Measurements from ENCODE around the gene LSM2.
A peak's percentile ranks its signal among the peaks of the same experiment; 100 is the strongest.
"Not testable (repeated sequence)": the region's sequence is repeated elsewhere in the genome, so short reads cannot be mapped to it uniquely, and the experiment has no call there.

The LSM2 gene

DNA sequence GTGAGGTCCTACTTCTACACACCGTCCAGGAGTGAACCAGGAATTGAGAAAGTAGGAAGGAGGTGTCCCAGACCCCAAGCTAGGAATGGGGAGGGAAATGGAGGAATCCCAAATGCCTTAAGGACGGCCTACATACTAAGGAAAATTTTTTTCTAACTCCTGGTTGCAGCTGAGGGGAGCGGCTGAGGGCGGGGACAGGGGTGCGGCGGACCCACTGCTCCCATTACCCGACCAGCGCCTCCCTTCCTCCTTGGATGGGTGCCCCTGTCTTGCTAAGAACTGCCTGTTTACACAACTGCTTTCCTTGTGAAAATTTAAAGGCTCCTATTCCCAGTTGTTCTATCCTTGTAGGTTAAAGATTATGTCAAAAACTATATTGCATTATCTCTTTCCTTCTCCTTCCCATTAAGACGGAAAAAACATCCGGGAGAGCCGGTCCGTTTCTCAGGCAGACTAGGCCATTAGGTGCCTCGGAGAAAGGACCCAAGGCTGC, 20.1 kb upstream of the LSM2 start:
- DNase-seq: no peak

DNA sequence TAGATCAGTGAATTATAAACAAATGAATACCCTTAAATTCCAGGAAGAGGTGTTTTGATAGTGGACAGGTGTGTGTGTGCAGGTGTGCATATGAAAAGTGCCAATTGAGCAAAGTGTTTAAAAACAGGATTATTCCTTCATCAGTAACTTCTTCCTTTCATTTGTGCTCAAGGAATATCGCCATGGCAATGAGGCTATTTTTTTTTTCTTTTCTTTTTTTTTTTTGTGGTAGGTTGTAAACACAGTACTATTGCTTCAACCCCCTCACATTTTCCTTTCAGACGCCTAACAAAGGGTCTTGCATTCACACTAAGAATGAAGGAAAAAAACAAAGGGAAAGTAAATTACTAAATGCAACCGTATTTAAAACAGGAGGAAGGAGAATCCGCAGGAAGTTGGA, 18.8 kb upstream of the LSM2 start:
- no peak for DNase-seq

DNA sequence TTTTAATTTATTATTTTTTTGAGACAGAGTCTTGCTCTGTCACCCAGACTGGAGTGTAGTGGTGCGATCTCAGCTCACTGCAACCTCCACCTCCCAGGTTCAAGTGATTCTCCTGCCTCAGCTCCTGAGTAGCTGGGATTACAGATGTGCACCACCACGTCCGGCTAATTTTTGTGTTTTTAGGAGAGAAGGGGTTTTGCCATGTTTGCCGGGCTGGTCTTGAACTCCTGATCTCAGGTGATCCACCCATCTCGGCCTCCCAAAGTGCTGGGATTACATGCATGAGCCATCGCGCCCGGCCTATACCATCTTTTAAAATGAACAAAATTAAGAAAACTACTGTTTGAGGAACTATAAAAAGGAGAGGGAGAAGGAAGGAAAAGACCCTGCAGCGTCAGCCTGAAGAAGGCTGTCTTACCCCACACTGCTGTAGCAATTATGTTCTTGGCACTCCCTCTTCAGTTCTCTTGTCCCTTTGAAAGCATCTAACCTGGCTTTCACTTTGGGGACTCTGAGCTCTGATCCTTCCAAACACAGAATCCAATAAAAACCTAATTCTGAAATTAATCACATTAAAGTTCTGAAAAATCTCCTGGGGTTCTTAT, 16.9 kb upstream of the LSM2 start:
- not testable (repeated sequence) for DNase-seq

DNA sequence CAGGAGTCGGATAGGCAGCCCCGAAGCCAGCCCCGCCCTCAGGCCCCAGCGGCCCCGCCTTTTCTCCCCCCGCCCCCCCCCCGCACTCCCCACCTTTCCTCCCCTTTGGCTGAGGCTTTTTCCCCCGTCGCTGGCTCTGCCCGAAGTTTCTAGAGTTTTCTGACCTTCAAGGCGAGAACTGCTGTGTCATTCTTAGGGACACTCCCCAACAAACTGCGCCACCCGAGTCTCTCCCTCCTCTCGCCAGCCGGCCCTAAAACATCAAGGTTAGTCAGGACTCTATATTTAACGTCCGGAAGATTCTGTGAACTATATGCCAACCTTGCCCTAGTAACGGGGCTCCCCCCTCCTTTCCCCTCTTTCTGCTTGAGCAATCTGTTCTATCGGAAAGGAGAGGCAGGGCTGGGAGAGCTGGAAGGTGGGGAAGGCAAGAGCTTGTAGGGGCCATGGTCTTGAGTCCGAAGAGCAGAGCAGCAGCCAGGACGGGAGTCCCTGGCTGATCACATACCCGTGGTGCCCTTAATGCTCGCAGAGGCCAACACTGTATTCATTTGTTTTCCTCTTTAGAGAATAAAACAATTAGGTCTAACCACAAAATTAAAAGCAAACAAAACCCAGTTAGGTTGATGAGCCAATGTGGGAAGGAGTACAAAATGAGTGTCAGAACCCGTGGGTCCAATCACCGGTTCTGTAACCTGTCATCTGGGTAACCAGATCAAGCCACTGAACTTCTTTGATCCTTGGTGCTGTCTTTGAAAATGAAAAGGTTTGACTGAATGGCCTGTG, 15.5 kb upstream of the LSM2 start:
- DNase-seq: peak; percentile 42

DNA sequence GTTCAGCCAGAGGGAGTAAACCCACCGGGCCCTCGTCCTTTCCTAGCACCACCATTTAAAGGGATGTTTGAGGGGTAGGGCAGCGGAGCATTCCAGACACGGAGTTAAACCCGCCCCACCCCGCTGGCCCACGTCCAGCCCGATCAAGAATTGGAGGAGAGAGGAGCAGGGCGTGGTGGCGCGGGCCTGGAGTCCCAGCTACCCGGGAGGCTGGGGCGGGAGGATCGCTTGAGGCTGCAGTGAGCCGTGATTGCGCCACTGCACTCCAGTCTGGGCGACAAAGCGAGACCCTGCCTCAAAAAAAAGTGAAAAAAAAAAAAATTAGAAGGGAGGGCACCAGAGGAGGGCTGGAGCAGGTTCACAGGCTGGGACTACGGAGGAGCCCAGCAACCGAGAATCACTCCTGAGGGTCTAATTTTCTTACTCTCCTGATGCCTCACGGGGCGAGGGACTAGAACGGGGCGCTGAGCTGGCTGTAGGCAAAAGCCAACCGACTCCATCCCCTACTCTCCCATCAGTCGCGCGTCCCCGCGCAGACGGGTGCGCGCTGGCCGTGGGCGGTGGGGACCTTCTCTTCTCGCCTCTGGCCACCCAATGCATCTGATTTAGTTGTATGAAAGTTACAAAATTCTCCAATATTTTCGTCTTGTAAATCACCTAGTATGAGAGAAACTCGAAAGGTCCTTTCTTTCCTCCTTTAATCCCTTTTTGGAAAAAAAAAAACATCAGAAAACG, 14.7 kb upstream of the LSM2 start:
- DNase-seq: peak; percentile 77

DNA sequence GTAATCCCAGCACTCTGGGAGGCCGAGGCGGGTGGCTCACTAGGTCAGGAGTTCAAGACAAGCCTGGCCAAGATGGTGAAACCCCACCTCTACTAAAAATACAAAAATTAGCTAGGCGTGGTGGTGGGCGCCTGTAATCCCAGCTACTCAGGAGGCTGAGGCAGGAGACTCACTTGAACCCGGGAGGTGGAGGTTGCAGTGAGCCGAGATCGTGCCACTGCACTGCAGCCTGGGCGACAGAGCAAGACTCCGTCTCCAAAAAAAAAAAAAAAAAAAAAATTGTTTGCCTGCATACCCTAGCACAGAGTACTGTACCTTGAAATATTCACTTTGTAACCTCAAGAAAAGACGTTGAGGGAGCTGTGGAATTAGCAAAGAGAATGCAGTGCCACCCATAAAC, 13.6 kb upstream of the LSM2 start:
- not testable (repeated sequence) for DNase-seq

DNA sequence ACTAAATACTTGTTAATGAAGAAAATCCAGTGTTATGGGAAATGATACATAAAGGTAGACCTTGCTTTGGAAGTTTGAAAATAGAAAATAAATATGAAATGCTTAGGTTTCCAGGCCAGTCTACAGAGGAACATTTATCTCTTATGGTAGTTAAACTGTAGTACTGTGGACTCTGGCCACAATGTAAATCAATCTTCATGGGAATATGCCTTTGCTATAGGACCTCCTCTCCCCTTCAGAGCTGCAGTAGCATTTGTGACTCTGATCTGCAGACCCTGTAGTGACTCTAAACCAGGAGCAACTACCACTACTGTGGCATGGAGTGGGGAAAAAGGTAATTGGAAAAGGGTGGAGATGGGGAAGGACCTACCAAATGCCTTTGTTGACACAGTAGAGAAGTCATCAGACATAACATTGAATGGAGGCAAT, 13.1 kb upstream of the LSM2 start:
- DNase-seq: no peak

DNA sequence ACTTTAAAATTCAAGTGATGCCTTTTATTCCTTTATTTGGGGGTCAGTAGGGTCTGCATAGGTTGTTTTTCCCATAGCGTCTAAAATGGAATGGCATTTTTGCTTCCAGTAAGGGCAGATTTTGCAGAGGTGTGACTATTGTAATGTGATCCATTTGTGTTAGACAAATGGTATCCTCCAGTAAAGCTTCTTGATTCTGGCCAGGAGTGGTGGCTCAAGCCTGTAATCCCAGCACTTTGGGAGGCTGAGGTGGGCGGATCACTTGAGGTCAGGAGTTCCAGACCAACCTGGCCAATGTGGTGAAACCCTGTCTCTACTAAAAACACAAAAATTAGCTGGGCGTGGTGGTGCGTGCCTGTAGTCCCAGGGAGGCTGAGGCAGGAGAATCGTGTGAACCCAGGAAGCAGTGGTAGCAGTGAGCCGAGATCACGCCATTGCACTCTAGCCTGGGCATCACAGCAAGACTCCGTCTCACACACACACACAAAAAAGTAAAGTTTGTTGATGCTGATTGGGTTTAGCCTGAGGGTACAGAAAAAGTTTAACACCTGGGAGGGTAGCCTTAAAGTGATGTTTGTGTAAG, 11.3 kb upstream of the LSM2 start:
- not testable (repeated sequence) for DNase-seq

DNA sequence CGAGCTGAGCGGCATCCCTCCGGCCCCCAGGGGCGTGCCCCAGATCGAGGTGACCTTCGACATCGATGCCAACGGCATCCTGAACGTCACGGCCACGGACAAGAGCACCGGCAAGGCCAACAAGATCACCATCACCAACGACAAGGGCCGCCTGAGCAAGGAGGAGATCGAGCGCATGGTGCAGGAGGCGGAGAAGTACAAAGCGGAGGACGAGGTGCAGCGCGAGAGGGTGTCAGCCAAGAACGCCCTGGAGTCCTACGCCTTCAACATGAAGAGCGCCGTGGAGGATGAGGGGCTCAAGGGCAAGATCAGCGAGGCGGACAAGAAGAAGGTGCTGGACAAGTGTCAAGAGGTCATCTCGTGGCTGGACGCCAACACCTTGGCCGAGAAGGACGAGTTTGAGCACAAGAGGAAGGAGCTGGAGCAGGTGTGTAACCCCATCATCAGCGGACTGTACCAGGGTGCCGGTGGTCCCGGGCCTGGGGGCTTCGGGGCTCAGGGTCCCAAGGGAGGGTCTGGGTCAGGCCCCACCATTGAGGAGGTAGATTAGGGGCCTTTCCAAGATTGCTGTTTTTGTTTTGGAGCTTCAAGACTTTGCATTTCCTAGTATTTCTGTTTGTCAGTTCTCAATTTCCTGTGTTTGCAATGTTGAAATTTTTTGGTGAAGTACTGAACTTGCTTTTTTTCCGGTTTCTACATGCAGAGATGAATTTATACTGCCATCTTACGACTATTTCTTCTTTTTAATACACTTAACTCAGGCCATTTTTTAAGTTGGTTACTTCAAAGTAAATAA, 10.6 kb upstream of the LSM2 start:
- not testable (repeated sequence) for DNase-seq

DNA sequence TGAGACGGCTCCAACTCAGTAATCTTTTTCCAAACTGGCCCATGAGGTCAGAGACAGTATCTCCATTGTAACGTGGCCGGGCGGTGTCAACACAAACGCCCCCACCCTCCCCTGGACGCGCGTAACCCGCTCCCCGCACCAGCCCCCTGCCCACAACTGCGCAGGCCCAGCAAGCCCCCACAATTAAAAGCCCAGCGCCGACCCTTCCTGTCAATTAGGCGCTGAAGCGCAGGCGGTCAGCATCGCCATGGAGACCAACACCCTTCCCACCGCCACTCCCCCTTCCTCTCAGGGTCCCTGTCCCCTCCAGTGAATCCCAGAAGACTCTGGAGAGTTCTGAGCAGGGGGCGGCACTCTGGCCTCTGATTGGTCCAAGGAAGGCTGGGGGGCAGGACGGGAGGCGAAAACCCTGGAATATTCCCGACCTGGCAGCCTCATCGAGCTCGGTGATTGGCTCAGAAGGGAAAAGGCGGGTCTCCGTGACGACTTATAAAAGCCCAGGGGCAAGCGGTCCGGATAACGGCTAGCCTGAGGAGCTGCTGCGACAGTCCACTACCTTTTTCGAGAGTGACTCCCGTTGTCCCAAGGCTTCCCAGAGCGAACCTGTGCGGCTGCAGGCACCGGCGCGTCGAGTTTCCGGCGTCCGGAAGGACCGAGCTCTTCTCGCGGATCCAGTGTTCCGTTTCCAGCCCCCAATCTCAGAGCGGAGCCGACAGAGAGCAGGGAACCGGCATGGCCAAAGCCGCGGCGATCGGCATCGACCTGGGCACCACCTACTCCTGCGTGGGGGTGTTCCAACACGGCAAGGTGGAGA, 8.5 kb upstream of the LSM2 start, which contains the start of the genes HSPA1A and HSPA1L:
Gene HSPA1A (plus strand): TSS at position 519 of the 814 bp plus-strand sequence. CDS start 214 bp downstream, at position 733.
Gene HSPA1L (minus strand): TSS at position 259 of the 814 bp plus-strand sequence. CDS start 3,311 bp downstream, outside the sequence.
- peak; percentile 43 for DNase-seq

DNA sequence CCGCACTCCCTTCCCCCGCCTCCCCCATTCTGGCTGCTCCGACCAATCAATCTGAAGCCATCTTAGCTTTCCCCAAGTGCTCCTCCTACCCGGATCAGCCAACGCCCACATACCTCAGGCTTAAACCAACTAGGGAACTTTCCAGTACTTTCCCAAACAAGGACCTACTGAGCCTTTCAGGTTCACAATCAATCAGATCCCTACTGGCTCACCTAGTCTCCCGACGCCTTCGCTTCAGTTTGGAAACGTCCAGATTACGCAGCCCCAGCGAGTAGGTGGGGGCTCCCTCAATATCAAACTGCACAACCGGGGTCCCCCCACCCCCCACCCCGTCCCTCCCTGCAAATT, 7.9 kb upstream of the LSM2 start:
- peak; percentile 63 for DNase-seq

DNA sequence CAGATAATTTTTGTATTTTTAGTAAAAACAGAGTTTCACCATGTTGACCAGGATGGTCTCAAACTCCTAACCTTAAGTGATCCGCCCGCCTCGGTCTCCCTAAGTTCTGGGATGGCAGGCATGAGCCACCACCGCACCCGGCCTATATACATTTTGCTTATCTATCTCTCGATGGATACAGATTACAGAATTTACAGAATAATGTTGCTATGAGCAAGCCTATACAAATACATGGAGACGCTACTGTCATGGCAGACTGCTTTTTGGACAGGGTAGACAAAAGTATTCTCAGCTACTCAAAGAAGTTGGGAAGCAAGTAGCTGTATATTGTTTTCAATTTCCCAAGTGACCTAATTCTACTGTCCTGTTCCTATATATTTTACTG, 6.7 kb upstream of the LSM2 start:
- no peak for DNase-seq

DNA sequence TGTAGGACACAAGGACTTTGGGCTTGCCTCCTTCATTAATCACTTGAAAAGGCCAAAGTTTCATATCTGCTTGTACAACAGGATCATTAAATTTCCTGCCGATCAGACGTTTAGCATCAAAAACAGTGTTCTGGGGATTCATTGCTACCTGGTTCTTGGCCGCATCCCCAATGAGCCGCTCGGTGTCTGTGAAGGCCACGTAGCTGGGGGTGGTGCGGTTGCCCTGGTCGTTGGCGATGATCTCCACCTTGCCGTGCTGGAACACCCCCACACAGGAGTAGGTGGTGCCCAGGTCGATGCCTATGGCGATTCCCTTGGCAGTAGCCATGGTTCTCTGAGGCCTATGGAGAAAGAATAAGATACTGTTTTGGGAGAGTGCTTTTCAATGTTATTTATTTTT, 4.9 kb upstream of the LSM2 start:
- no peak for DNase-seq

DNA sequence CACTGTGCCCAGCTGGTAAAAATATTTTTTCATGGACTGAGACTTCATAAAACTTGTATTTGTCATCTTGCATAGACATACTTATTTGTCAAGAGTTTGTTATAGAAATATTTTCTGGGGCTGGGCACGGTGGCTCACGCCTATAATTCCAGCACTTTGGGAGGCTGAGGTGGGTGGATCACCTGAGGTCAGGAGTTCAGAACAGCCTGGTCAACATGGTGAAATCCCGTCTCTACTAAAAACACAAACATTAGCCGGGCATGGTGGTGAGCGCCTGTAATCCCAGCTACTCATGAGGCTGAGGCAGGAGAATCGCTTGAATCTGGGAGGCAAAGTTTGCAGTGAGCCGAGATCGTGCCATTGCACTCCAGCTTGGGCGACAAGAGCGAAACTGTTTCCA, 1.8 kb upstream of the LSM2 start:
- DNase-seq: not testable (repeated sequence)

DNA sequence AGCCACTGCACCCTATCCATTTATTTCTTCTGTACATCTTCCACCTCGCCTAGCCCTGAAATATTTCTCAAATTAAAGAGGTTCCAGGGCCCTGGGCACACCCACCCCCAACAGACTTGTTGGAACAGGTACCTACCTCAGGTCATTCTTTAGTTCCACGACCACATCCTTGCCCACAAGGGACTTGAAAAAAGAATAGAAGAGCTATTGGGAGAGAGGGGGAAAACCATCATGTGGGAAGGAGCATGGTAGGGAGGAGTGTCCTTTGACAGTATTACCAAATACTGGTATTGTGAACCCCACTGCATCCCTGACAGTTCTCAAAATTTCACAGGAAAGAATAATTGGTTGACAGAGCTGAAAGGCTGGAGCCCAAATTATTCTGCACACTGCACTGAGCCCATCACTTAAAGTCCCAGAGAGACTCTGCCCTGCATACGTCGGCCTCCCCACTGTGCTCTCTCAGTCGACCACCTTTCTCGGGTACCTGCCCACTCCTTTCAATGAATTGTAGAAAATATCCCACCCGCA, 762 bp downstream of the LSM2 start:
- no peak for DNase-seq

DNA sequence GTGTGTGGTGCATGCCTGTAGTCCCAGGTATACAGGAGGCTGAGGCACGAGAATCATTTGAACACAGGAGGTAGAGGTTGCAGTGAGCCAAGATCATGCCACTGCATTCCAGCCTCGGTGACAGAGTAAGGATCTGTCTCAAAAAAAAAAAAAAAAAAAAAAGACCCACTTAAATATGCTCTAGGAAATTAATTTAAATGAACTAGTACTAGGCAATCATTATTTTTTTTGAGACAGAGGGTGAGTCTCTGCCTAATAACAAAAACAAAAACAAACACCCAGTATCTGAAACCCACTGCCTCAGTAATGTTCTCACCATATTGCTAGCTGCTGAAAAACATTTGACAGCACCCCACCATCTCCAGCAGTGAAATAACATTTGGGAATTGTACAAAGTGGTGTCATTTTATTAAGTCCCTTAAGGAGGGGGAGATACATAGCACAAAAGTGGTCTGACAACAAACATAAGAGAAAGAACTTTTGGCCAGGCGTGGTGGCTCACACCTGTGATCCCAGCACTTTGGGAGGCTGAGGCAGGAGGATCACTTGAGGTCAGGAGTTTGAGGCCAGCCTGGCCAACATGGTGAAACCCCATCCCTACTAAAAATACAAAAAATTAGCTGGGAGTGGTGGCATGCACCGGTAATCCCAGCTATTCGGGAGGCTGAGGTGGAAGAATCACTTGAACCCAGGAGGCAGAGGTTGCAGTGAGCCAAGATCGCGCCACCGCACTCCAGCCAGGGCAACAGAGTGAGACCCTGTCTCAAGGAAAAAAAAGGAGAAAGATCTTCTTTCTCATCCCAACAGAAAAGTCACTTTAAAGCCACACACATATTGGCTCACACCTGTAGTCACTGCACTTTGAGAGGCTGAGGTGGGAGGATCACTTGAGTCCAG, 5.5 kb downstream of the LSM2 start:
- not testable (repeated sequence) for DNase-seq

DNA sequence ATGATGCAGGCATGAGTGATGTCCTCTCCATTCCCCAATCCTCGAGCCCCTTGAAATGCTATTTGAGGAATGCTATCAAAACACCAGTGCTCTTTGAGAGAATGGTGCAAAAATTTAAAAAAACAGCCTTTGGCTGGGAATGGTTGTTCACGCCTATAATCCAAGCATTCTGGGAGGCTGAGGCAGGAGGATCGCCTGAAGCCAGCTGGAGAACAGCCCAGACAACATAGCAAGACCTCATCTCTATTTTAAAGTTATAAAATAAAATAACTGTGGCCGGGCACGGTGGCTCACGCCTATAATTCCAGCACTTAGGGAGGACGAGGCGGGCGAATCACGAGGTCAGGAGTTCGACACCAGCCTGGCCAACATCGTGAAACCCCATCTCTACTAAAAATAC, 7.0 kb downstream of the LSM2 start:
- DNase-seq: no peak

DNA sequence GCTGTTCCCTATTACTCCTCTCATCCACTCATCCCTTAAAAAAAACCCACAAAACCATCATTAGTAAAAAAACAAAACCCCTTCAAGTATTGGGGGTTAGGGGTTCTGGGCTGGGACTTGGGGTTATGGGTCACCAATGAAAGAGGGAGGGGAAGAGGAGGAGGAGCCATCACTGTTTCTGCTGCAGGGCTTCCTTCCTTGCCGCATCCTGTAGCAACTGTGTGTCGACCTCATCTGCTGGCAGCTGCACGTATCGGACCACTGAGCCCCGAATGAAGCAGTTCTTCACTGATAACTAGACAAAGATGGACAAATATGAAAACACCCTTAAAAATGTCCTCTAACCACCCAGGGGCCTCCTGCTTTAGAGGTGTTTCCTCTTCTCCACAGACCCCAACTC, 9.2 kb downstream of the LSM2 start:
- no peak for DNase-seq

DNA sequence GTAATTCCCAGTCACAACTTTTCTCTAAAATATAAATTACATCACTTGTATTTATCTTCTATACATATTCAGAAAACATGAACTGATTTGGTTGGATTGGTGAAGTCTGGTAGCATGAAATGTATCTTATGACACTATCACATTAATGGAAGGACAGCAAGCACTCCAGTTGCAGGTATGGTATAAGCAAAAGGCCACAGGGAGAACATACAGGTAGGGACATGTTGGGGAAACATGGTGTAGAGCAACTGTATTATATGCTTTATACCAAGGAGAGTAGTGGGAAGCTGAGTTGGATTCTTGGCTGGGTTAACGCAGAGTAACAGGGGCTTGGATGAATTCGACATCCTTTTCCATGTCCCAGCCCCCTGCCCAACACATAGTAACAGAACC, 9.8 kb downstream of the LSM2 start:
- DNase-seq: no peak

Data from activated naive CD4-positive, alpha-beta T cell treated with anti-CD3 and anti-CD28 coated beads, Interleukin-2, amount 50 U/mL, for 16 hours (primary cell).